RPMI8226 (cell line): ENCODE results near the gene ATP6V1A.

Experiments used
- DNase-seq: peaks from one replicate; pipeline ENCODE4 v3.0.0-alpha.2; 2015

The ATP6V1A gene

DNA sequence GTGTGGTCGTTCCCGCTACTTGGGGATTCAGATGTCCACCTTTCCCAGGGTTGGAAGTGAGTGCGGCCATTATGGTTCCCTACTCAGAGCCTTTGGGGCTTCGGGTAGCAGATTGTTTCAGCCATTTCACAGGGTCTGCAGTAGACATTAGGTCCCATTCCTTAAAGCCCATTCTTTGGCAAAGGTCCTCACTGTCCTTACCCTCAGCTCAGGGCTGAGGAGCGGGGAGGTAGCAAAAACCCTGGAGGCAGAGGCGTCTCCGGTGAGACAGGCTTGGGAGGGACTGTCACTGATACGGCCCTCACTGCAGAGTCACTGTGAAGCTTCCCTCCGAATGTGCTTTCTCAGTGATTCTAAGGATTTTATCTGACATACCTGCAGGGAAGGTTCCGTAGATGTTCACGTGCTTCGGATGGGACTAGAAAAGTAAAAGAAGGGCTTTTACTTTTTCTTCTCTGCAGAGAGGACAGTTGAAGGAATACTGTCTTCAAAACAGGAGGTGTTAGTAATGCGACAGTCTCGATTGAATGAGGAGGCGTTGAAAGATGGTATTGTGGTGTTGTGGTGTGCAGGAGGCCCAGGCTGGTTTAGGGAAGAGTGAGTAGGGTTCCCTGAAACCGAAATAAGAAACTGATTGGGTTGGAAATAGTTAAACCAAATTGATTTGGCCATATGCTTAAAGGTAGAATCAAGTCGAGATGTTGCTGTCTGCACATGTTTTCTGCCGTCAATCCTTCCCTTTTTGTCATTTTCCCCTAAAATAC lies 630 bp downstream of the ATP6V1A start:
- DNase-seq, result peak; percentile 45

DNA sequence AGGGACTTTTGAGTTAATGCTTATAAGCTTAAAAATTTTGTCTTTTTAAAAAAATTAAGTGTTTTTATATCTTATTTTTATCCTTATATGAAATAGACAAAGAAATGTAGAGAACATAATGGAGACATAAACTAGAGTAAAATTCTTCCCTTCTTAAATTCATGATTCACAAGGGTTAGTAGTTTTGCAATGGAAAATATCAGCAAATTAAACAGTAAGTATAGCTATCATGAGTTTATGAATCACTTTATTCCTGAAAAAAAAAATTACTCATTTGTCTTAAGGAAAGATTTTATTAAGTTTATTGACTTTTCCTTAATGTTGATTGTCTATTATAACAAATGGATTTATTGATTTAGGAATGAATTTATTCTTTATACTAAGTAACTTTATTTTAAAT lies 4.3 kb downstream of the ATP6V1A start:
- no peak for DNase-seq

DNA sequence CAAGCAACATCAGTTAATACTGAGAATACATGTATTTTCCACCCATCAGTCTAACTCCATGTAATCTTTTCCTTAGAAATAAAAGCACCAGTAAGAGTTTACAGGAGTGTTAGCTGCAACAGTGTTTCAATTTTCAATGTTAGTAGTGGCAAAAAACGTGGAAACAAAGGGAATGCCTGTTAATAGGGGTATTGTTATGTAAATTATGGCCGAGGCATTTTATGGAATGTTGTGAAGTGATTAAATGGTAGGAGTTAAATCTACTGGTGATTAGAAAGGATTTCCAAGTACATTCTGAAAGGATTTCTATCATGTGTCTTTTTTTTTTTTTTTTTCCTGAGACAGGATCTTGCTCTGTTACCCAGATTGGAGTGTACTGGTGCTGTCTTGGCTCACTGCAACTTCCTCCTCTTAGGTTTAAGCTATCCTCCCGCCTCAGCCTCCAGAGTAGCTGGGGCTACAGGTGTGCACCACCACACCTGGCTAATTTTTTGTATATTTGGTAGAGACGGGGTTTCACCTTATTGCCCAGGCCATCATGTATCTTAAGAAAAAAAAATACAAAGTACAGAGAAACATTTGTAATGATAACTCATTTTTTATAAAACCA lies 6.6 kb downstream of the ATP6V1A start:
- DNase-seq, result no peak

DNA sequence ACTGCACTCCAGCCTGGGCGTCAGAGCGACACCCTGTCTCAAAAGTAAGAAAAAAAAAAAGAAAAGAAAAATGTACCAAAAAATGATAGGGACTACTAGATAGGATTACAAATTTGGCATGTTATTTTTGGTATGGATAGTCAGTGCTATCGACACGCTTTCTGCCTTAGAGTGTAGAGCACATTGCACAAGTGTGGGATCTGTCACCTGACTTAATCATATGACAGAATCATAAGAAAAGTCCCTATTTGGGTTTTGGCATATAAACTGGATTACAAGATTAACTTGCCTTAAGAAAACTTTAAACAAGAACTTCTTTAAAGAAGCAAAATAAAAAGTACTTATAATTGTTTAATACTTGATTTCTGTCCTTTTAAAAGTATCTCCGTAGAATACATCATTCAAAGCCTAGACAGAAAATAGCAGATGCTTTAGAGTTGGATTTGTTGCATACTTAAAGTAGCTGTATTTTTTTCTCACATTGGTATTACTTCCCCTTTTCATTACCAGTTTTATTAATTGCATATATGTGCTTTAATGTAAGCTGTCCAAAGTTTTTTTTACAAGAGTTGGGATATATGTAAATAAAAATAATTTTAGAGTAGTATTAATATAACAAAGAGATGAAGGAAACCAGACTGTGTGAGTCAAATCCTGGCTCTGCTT lies 7.8 kb downstream of the ATP6V1A start:
- no peak for DNase-seq

DNA sequence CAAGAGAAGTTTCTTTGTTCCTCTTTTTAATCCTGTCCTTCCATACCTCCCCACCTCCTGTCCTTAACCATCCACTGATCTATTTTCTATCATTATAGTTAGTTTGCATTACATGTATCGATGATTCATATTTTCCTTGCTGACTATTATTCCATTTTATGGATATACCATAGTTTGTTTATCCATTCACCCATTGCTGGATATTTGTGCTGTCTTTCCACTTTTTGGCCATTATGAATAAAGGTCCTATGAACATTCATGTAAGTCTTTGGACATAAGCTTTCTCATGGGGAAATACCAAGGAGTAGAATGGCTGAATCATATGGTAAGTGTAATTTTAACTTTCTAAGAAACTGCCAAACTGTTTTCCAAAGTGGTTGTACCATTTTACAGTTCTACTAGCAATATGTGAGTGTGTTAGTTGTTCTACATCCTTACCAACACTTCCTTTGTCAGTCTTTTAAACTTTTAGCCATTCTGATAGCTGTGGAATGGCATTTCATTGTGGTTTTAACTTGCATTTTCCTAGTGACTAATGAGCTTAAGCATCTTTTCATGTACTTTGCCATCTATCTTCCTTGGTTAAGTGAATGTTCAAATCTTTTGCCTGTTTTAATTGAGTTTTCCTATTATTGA lies 11.7 kb downstream of the ATP6V1A start:
- DNase-seq, result no peak

DNA sequence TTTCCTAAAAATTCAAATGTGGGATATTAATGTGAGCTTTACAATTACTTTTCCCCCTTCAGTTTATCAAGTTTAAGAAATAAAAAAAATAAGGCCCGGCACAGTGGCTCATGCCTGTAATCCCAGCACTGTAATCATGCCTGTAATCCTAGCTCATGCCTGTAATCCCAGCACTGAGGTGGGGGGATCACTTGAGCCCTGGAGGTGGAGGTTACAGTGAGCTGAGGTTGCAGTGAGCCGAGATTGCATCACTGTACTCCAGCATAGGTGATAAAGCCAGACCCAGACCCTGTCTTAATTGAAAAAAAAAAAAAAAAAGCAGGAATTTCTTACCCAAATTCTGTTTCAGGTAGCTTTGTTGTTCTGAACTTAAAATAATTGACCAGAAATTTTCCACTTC lies 17.9 kb downstream of the ATP6V1A start:
- DNase-seq, result no peak

DNA sequence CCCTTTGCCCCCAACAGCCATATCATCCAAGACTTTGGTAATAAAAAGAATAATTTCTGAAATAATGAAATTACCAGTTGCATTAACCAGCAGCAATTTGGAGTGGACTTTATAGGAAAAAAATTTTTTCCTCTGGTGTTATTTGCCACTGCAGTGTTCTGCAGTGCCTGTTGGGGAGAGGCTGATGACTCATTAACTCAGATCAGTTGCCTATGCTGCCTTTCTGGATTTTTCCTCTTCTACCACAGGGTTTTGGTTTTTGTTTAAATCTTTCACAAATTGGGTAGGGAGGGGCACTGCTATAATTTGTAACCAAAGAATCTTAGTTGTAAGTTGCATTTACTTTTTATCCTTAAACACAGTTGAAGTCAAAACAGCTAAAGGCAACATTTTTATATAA lies 22.7 kb downstream of the ATP6V1A start:
- DNase-seq, result no peak

DNA sequence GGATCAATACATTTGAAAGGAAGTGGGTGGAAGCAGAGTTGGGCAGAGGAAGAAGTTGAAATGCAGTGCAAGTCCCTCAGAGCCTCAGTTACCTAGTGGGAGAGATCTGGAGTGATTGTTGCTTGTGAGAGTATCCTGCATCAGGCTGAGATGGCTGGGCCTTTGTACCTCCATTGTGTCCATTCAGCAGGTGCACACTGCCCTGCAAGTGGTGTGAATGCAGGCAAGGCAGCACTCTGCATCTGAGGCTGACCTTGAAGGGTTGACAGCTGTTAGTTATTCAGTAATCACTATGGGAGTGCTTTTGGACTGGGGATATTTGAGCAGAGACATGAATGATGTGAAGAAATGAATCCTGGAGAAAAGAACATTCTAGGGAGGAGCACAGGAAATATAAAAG lies 25.2 kb downstream of the ATP6V1A start:
- DNase-seq, result no peak

DNA sequence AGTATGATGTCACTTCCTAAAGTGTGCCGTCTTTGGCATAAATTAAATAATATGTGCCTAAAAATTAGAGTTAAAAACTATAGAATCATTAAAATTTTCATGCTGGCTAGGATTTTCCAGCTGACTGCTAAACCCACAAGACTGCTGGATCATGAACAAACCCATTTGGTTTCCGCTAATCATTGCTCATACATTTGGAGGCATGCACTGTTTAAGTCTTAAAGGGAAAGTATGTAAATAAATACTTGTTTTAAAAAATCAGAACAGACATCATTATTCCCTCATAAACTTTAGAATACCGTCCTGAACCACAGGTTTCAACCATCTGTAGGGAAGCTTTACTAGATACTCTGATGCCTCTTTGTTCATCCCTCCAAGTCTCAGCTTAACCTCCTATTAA lies 26.5 kb downstream of the ATP6V1A start:
- DNase-seq, result no peak

DNA sequence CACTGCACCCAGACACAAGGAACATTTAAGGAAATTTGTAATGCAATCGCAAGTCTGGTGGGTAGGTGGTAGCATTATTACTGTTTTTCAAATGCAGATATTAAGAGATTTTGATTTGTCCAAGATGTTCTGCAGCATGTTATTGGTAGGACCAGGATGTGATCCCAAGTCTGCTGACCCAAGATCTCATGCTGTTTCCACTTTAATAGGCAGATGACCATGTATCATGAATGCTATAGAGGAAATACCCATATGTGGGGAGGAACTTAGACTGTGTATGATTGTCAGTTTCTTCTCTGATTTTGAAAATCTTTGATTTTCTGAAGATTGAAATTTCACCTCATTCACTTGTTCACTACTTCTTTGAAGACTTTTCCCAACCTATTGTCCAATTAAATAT lies 28.7 kb downstream of the ATP6V1A start:
- DNase-seq, result no peak

DNA sequence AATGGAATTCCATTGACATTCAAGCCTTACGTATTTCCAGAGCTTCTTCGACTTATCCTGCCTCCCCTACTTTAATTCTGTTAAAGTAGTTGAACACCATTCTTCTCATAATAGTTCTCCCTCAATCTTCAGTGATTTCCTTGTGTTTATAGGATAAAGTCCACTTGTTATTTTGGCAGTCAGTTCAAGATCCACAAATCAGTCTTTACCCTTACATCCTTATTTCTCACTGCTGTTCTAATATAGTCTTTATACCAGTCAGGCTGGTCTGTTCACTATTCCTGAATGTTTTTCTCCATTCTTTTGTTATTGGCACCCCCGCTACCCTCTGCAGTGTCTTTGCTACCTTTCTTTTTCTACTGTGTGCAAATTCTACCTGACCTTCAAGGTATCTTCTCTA lies 29.7 kb downstream of the ATP6V1A start:
- DNase-seq, result no peak

DNA sequence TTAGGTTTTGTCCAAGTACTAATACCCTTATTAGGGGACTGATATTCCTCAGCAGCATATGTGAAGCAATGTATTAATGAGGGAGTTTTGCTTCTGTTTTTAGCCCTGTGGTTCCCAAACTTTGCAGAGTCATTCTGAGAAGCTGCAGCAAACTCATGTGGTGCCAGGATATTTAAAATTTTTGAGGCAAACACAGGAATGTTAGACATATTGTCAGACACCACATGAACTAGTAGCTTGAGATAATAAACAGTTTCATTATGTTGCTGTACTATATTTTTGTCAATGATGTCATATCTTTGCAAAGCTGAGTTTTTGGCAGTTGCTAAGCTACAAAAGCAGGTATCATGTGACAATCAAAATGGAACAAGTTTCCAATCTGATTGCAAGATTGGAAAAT lies 36.6 kb downstream of the ATP6V1A start:
- DNase-seq, result no peak

DNA sequence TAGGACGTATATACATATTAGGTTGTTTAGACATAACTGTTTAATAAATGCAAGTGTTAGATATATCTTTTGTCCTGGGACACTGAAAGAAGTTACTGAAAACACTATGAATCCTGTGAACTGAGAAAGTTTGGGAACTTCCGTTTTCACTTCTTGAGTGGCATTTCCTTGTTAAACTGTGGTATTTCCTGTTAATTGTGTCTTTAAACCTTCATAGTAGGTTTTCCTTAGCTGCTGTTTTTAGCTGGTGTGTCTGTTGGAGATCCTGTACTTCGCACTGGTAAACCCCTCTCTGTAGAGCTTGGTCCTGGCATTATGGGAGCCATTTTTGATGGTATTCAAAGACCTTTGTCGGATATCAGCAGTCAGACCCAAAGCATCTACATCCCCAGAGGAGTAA lies 37.1 kb downstream of the ATP6V1A start:
- DNase-seq, result no peak

DNA sequence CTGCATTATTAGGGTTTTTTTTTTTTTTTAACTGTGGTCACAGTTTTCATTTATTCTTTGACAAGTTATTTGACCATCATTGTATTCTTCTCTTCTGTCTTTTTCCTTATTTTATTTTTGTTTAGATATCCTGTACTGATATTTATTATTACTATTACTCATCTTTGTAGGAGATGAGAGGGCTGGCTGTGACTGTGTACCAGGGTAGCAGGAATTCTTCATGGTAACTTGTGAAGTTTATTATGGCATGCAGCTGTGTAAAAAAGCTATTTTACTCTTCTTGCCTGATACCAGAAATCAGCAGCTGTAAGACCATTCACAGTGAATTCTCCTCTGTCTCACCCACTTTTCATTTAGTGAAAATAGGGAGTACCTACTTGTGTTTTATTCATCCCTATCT lies 44.5 kb downstream of the ATP6V1A start:
- no peak for DNase-seq

DNA sequence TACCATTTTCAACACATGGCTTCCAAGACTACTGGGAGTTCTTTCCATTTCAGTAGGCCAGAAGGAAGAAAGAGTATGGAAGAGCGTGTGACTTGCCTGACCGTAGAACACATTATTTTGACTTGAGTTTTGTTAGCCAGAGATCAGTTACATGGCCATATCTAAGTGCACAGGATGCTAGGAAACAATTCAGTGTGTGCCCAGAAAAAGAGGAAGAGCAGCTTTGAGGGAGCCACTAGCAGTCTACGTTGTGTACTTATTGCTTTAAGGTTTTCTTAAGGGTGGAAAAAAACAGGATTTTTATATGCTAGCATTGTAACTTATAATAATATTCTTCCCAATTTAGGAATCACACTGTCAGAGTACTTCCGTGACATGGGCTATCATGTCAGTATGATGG lies 47.7 kb downstream of the ATP6V1A start:
- no peak for DNase-seq

DNA sequence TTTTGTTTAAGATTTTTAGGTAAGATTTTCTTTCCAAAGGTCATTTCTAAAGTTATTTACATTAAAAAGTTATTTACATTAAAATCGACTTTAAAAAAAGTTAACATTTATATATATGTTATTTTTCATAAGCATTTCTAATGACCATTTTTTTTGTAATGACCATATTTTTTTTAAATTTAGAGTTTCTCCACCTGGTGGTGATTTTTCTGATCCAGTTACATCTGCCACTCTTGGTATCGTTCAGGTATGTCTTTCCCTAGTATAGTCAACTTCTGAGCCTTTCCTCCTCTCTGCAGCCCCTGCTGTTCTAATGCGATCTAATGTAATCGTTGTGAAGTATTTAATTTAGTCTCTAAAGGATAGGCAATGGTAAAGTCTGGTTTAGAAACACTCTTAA lies 48.9 kb downstream of the ATP6V1A start:
- no peak for DNase-seq

DNA sequence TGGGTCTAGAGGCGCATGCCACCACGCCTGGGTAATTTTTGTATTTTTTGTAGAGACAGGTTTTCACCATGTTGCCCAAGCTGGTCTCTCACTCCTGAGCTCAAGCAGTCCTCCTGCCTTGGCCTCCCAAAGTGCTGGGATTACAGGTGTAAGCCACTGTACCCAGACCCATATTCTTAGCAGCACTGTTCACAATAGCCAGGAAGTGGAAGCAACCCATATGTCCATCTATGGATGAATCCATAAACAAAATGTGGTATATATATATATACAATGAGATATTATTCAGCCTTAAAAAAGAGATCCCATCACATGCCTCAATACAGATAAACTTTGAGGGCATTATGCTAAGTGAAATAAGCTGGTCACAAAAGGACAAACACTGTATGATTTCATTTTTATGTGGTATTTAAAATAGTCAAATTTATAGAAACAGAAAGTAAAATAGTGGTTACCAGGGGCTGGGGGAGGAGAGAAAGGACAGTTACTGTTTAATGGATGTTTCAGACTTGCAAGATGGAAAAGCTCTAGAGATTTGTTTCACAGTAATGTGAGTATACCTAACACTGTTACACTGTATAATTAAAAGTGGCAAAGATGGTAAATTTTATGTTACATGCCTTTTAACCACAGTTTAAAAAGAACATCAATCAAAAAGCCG lies 56.1 kb downstream of the ATP6V1A start:
- DNase-seq, result no peak

DNA sequence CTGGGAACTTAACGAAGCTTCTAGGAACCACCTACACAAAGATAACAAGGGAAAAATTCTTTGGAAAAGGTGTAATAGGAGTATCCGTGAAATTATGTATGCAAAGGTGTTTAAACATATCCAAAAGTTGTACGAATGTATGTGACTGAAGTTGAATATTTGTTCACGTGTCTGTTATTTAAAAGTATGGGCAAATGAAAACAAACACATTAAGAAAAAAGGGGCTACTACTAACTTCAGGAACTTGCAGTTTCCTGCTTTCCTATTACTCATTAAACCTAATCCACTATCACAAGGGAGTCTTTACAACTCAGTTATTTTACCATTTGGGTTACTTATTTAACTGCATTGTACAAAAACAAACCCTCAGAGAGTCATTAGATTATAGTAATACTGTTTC lies 57.8 kb downstream of the ATP6V1A start:
- no peak for DNase-seq

DNA sequence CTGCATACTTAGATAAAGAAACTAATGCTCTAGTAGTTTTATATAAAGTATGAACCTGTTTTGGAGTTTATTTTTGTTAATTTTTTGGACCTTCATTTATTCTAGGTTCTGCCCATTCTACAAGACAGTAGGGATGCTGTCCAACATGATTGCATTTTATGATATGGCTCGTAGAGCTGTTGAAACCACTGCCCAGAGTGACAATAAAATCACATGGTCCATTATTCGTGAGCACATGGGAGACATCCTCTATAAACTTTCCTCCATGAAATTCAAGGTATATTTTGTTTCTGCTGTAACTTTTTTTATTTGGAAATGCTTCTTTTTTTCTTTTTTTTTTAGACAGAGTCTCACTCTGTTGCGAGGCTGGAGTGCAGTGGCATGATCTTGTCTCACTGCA lies 58.4 kb downstream of the ATP6V1A start:
- DNase-seq, result no peak

DNA sequence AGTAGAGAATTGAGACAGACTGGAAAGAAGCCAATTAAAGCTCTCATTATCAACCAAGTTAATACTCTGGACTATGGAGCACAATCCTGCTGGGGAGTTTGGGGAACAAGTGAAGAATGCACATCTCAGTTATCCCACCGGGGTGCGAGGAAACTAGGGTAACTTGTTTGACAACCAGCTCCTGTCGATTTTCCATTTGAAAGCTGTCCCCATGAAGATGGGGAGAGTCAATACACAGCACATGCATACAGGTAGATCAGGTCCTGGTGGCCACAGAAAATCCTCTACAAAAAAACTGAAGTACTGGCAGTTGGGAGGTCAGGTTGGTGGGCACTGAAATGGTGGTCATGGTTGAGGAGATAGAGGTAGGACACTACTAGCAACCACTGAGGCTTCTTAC lies 66.0 kb downstream of the ATP6V1A start:
- DNase-seq, result no peak

DNA sequence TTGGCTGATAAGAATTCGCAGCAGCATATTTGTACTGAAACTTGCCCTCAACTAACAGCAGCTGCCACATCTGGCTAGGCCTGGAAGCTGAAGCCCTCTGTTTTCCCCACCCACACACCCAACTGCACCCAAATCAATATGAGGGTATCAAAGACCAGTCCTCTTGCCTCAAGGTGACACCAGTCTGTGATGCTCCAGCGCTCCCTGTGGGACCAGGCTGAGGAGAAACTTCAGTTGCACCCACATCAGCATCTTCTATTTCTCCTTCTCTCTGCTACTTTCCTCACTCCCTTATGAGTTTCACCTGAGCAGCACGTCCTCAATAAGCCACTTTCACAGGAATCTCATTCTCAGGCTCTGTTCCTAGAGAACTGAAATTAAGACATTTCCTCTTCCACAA lies 73.0 kb downstream of the ATP6V1A start:
- DNase-seq, result no peak

DNA sequence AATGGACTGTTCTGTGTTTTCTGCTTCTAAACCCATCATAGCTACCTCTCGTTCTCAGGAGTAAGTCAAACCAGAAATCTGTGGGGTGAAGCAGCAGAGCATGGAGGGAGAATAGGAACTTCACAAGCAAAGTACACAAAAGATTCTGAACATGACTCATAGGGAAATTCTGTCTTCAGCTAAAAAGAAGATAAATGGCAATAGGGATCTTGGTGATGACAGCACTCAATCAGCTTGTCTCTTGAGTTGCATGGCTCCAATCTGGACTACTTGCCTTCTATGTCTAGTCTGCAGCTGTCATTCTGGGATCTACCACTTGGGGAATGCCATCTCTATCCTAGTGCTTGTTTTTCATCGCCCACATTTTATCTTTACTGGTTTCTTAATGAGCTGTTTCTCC lies 78.3 kb downstream of the ATP6V1A start:
- peak; percentile 18 for DNase-seq

DNA sequence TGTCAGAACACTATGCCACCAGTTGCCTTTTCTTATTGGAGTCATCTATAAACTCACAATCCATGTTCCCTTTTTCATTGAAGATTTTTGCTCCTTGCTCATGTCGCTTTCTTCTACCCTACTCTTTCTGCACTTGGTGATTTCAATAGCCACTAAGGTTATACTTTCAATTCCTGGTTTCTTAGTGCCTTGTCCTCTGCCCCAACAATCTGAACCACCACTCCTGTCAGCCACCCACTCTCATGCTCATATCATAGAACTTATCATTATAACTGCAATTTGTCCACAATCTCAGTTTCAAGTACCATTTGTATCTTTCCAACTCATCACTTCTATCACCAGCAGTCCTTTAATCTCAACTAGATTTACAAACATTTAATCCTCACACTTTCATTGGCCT lies 81.8 kb downstream of the ATP6V1A start:
- DNase-seq, result no peak
